Lung (tissue), 12 donors: Measurements from ENCODE around the gene FSTL5. TPM values are rescaled to one million over a fixed set of nuclear protein-coding genes. Genes with fewer than 3 reads are reported as not detected.

Experiments
- ATAC-seq: fragments of 200-7000 bp; cut with Tn5 transposase; one replicate; pipeline ENCODE4 v1.9.1; 2020; ENCODE audit warnings: moderate number of reproducible peaks; ENCODE audit not compliant: insufficient read depth, low FRiP score
- DNase-seq, 3 donors: peaks; one replicate each; pipeline ENCODE4 v3.0.0-alpha.2; 2013 to 2017
- H3K27ac ChIP-seq, 2 donors: one replicate each; pipeline ENCODE4 v1.5.1; 2013; ENCODE audit warnings: mild to moderate bottlenecking in 2 of 2, moderate library complexity in 2 of 2, control low read depth in 1 of 2, inconsistent platforms in 1 of 2, low read depth in 1 of 2, low read length in 1 of 2
- H3K27me3 ChIP-seq, 3 donors: one replicate each; pipeline ENCODE4 v1.5.1; 2013; ENCODE audit warnings: low read length in 2 of 3; ENCODE audit not compliant: control insufficient read depth in 3 of 3, insufficient read depth in 3 of 3
- H3K36me3 ChIP-seq, 4 donors: one replicate each; pipeline ENCODE4 v1.5.1; 2013; ENCODE audit warnings: low read length in 4 of 4, mild to moderate bottlenecking in 1 of 4, moderate library complexity in 1 of 4; ENCODE audit not compliant: control insufficient read depth in 4 of 4, insufficient read depth in 4 of 4
- H3K4me1 ChIP-seq, 5 donors: one replicate each; pipeline ENCODE4 v1.5.1; 2013; ENCODE audit warnings: low read length in 5 of 5, mild to moderate bottlenecking in 2 of 5, moderate library complexity in 1 of 5; ENCODE audit not compliant: control insufficient read depth in 5 of 5, insufficient read depth in 5 of 5
- H3K4me3 ChIP-seq: one replicate; pipeline ENCODE4 v1.5.1; 2013; ENCODE audit warnings: mild to moderate bottlenecking, control low read depth, moderate library complexity
- H3K9ac ChIP-seq, 2 donors: one replicate each; pipeline ENCODE4 v1.5.1; 2013; ENCODE audit warnings: low read length in 2 of 2, control low read depth in 1 of 2; ENCODE audit not compliant: insufficient read depth in 1 of 2
- H3K9me3 ChIP-seq, 4 donors: one replicate each; pipeline ENCODE4 v1.5.1; 2013; ENCODE audit warnings: low read length in 3 of 4, mild to moderate bottlenecking in 1 of 4, moderate library complexity in 1 of 4; ENCODE audit not compliant: control insufficient read depth in 4 of 4, insufficient read depth in 3 of 4
- WGBS, 2 donors: extraction: QIAGEN DNeasy Blood & Tissue Kit; methylation state at CpG; one replicate each; pipeline ENCODE4 v1.1.7; 2013; 5-methylcytosine and 5-hydroxymethylcytosine counted together
- polyA plus RNA-seq, 2 donors: library from polyadenylated mRNA; stranded (reverse); fragments of 200-250 nt; gene quantifications; one replicate each; pipeline ENCODE4 v1.2.1, GENCODE V29; 2013
- total RNA-seq, 2 donors: library from RNA; depleted of rRNA in 1 of 2; stranded (reverse); fragments of >200 nt in 1 of 2; gene quantifications; one replicate each; pipeline ENCODE4 v1.2.1, GENCODE V29; 2014 to 2021
- TF ChIP-seq, protein P1 (sequence below): IDR thresholded peaks from 2 replicates; pipeline ENCODE4 v1.5.1; 2012; ENCODE audit warnings: mild to moderate bottlenecking; ENCODE audit errors: control extremely low read depth, extremely low read depth
- donor health status: control.
- donor health status: control.
- donor health status: Bipolar disorder and iron deficiency.
- donor health status: healthy.
- donor health status: DM: yes; HTN: yes; CAD: no.

Gene FSTL5
- total and polyA plus RNA-seq, 4 donors: 0.23 TPM; not detected in 3

DNA sequence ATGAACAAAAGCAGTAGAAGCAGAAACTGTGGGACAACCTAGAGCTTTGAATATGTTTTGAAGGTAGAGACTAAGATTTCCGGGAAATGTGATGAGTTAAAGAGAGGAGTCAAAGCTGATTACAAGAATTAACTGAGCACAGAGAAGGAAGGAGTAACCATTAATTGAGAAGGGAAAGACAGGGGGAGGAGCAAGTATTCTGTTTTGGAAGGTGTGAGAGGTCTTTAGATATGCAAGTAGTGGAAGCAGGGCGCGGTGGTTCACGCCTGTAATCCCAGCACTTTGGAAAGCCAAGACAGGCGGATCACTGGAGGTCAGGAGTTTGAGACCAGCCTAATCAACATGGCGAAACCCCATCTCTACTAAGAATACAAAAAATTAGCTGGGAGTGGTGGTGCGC is 171.5 kb downstream of the FSTL5 start:
- ATAC-seq: no peak
- Histone ChIP-seq H3K4me1 (no peaks in the 10 kb centered on the region), H3K4me3 (no peak overlapping the region), H3K27ac (no peak overlapping the region), H3K36me3 (no peaks in the 10 kb centered on the region), H3K9ac (no peak overlapping the region), H3K9me3 (no peaks in the 10 kb centered on the region), H3K27me3 (no peaks in the 10 kb centered on the region)
- TF ChIP-seq, protein P1, sequence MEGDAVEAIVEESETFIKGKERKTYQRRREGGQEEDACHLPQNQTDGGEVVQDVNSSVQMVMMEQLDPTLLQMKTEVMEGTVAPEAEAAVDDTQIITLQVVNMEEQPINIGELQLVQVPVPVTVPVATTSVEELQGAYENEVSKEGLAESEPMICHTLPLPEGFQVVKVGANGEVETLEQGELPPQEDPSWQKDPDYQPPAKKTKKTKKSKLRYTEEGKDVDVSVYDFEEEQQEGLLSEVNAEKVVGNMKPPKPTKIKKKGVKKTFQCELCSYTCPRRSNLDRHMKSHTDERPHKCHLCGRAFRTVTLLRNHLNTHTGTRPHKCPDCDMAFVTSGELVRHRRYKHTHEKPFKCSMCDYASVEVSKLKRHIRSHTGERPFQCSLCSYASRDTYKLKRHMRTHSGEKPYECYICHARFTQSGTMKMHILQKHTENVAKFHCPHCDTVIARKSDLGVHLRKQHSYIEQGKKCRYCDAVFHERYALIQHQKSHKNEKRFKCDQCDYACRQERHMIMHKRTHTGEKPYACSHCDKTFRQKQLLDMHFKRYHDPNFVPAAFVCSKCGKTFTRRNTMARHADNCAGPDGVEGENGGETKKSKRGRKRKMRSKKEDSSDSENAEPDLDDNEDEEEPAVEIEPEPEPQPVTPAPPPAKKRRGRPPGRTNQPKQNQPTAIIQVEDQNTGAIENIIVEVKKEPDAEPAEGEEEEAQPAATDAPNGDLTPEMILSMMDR: no peak
- WGBS, 2 donors: 88 to 93% methylated on average over 7 of the region's 7 CpGs
- no peak for DNase-seq

DNA sequence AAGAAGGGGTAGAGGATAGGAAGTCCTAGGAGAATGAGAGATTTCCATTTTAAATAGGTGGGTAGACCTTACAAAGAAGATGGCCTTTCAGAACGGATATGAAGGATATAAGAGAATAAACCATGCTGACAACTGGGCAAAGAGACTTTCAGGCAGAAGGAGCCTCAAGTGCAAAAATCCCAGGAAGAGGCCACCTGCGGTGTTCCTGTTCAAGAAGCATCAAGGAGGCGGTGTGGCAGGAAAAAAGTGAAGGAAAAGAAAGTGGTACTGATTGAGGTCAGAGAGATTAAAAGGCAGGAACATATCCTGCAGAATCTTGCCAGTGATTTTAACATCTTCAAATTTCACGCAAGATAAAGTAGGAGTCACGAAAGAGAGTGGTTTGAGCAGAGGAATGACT is 172.0 kb downstream of the FSTL5 start:
- no peaks in the 10 kb centered on the region for H3K4me1 ChIP-seq
- H3K27me3 ChIP-seq: no peaks in the 10 kb centered on the region
- H3K27ac ChIP-seq: no peak overlapping the region
- TF ChIP-seq, protein P1: no peak
- no peaks in the 10 kb centered on the region for H3K9me3 ChIP-seq
- H3K36me3 ChIP-seq: no peaks in the 10 kb centered on the region
- WGBS, 2 donors: 76 to 81% methylated on average over 5 of the region's 5 CpGs
- no peak for ATAC-seq
- H3K4me3 ChIP-seq: no peak overlapping the region
- DNase-seq: no peak
- H3K9ac ChIP-seq: no peak overlapping the region

DNA sequence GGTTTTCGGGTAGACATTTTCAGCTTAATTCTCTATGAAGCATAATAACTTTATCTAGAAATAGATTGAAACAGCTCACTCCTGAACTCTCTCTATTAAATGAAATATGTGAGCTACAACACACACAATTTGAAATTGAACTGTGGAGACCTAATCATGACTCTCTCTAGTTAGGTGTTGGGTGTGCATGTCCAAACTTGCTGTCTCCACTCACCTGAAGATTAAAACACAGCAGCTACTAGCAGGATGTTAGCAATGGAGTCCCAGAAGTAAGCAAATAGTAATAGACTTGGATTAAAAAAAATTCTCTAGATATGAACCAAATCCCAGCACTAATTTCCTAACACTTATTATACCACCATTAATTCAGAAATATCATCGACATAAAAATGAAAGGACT is 173.1 kb downstream of the FSTL5 start:
- H3K4me1 ChIP-seq: no peaks in the 10 kb centered on the region
- TF ChIP-seq, protein P1: no peak
- 92 to 97% methylated on average over 2 of the region's 2 CpGs for WGBS, 2 donors
- H3K27me3 ChIP-seq: no peaks in the 10 kb centered on the region
- no peak overlapping the region for H3K4me3 ChIP-seq
- H3K27ac ChIP-seq: no peak overlapping the region
- DNase-seq: no peak
- H3K9ac ChIP-seq: no peak overlapping the region
- ATAC-seq: no peak
- H3K9me3 ChIP-seq: no peaks in the 10 kb centered on the region
- no peaks in the 10 kb centered on the region for H3K36me3 ChIP-seq

DNA sequence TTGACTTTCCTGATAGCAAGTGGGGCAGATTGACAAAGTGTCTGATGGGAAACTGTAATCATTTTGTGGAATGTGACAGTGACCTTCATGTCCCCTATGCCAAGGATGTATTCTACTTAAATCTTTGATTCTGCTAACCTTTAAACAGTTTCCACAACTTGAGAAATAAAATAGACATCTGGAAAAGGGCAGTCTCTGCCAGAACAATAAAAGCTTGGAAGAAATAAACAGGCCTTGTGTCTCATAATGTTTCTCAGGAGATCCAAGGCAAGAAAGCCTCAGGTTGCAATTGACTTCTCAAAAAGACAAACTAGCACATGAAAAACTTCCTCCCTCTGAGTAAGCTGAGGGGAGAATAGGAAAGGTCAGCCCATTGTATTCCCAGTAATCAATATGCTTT is 174.9 kb downstream of the FSTL5 start:
- H3K27me3 ChIP-seq: no peaks in the 10 kb centered on the region
- DNase-seq: no peak
- no peak for ATAC-seq
- TF ChIP-seq, protein P1: no peak
- no peak overlapping the region for H3K4me3 ChIP-seq
- no peak overlapping the region for H3K27ac ChIP-seq
- H3K9ac ChIP-seq: no peak overlapping the region
- no peaks in the 10 kb centered on the region for H3K36me3 ChIP-seq
- no peaks in the 10 kb centered on the region for H3K4me1 ChIP-seq
- H3K9me3 ChIP-seq: no peaks in the 10 kb centered on the region
